Uterus (tissue), 2 donors: ENCODE data around the gene RAB26.
"Not testable (repeated sequence)": the region's sequence is repeated elsewhere in the genome, so short reads cannot be mapped to it uniquely, and the experiment has no call there.

Experiments
- POLR2A ChIP-seq, 2 donors: fragments of 450-650 bp; IDR thresholded peaks; one replicate each; pipeline ENCODE4 v1.6.1; 2016; ENCODE audit warnings: antibody characterized with exemption in 2 of 2, mild to moderate bottlenecking in 1 of 2, moderate library complexity in 1 of 2
- TF ChIP-seq, protein P1 (sequence below), 4 experiments: fragments of 200-600 bp in 2 of 4; fragments of 450-650 bp in 2 of 4; sonication (generic) in 2 of 4; IDR thresholded peaks; one replicate each; pipeline ENCODE4 v1.5.1; 2016 to 2019; ENCODE audit warnings: antibody characterized with exemption in 4 of 4, mild to moderate bottlenecking in 2 of 4, moderate library complexity in 1 of 4

DNA sequence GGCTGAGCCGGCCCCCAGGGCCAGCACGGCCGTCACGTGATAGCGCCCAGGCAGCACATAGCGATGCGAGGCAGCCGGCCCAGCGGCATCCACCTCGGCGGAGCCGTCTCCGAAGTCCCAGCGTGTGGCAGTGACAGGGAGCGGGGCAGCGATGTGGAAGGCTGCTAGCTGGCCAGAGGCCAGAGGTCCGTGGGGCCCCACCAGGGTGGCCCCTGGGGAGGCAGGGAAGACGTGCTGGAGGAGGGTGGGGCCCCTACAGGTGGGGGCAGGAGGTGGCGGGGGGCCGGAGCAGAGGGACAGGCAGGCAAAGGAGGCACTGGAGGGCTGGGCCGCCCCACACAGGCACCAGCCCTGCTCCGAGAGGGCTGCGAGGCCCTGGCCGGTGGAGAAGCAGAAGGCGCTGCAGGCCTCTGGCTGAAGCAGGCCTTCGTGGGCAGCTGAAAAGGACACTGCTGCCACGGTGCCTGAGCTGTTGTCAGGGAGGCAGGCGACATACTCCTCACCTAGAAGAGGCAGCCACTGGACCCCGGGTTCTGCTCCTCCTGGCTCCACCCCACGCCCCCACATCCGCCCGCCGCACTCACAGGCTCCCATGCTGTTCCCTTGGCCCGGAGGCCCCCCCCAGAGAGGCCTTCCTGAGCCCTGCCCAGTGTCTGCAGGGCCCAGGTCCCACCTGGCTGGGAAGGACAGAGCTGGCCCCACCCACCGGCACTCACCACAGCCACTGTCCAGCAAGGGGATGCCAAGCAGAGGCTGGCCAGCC lies 30.3 kb upstream of the RAB26 start:
- TF ChIP-seq POLR2A (IDR thresholded peaks at IDR 0.05), result not testable (repeated sequence)
- TF ChIP-seq, protein P1, sequence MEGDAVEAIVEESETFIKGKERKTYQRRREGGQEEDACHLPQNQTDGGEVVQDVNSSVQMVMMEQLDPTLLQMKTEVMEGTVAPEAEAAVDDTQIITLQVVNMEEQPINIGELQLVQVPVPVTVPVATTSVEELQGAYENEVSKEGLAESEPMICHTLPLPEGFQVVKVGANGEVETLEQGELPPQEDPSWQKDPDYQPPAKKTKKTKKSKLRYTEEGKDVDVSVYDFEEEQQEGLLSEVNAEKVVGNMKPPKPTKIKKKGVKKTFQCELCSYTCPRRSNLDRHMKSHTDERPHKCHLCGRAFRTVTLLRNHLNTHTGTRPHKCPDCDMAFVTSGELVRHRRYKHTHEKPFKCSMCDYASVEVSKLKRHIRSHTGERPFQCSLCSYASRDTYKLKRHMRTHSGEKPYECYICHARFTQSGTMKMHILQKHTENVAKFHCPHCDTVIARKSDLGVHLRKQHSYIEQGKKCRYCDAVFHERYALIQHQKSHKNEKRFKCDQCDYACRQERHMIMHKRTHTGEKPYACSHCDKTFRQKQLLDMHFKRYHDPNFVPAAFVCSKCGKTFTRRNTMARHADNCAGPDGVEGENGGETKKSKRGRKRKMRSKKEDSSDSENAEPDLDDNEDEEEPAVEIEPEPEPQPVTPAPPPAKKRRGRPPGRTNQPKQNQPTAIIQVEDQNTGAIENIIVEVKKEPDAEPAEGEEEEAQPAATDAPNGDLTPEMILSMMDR (IDR thresholded peaks at IDR 0.05), result not testable (repeated sequence)
